DOHH2 (cell line): ENCODE data around the gene TCP10L.
"Not testable (repeated sequence)": the region's sequence is repeated elsewhere in the genome, so short reads cannot be mapped to it uniquely, and the experiment has no call there.

Experiments
- EZH2phosphoT487 ChIP-seq: fragments of 200-600 bp; sonication (generic); IDR thresholded peaks from 2 replicates; pipeline ENCODE4 v1.6.1; 2017; ENCODE audit warnings: borderline replicate concordance, mild to moderate bottlenecking, antibody characterized with exemption, low read length, moderate library complexity, mixed read lengths
- TF ChIP-seq, protein P1 (sequence below): fragments of 200-600 bp; sonication (generic); IDR thresholded peaks from one replicate; pipeline ENCODE4 v1.5.1; 2014; ENCODE audit warnings: antibody characterized with exemption, mild to moderate bottlenecking, low read depth, low read length; ENCODE audit not compliant: poor library complexity, severe bottlenecking

DNA sequence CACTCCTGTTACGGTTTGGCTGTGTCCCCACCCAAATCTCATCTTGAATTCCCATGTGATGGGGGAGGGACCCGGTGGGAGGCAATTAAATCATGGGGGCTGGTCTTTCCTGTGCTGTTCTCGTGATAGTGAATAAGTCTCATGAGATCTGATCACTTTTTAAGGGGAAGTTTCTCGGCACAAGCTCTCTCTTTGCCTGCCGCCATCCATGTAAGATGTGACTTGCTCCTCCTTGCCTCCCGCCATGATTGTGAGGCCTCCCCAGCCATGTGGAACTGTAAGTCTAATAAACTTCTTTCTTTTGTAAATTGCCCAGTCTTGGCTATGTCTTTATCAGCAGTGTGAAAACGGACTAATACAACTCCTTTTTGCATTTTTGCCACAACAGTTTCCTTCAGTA, 54.5 kb downstream of the TCP10L start:
- TF ChIP-seq, protein P1, sequence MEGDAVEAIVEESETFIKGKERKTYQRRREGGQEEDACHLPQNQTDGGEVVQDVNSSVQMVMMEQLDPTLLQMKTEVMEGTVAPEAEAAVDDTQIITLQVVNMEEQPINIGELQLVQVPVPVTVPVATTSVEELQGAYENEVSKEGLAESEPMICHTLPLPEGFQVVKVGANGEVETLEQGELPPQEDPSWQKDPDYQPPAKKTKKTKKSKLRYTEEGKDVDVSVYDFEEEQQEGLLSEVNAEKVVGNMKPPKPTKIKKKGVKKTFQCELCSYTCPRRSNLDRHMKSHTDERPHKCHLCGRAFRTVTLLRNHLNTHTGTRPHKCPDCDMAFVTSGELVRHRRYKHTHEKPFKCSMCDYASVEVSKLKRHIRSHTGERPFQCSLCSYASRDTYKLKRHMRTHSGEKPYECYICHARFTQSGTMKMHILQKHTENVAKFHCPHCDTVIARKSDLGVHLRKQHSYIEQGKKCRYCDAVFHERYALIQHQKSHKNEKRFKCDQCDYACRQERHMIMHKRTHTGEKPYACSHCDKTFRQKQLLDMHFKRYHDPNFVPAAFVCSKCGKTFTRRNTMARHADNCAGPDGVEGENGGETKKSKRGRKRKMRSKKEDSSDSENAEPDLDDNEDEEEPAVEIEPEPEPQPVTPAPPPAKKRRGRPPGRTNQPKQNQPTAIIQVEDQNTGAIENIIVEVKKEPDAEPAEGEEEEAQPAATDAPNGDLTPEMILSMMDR = not testable (repeated sequence)
- not testable (repeated sequence) for TF ChIP-seq EZH2phosphoT487
